Panc1 (cell line): ENCODE results near the gene MYO18B. TPM values are rescaled to one million over a fixed set of nuclear protein-coding genes. Genes with fewer than 3 reads are reported as not detected.

ENCODE experiments used
- ATAC-seq: fragments of 200-7000 bp; cut with Tn5 transposase; 2 replicates; pipeline ENCODE4 v1.9.1; 2020; ENCODE audit warnings: mild to moderate bottlenecking, moderate library complexity
- BruUV-seq: library from RNA; stranded (reverse); fragments of 400-500 nt; replicated peaks from 2 replicates; lab custom pipeline; 2021; lab: Mats Ljungman, UMichigan
- CTCF ChIA-PET: fragments of 300-600 bp; sonication (Branson Sonifier 250); formaldehyde crosslinking; loops from one replicate; lab custom pipeline; 2022; ENCODE audit warnings: antibody characterized with exemption; lab: Charles Lee
- POLR2A ChIA-PET: fragments of 300-600 bp; sonication (Branson Sonifier 250); formaldehyde crosslinking; loops from one replicate; lab custom pipeline; 2022; ENCODE audit warnings: antibody characterized with exemption; lab: Charles Lee
- DNase-seq: peaks from one replicate; pipeline ENCODE4 v3.0.0-alpha.2; 2010; ENCODE audit warnings: low read depth, low spot score
- H3K27ac ChIP-seq: 2 replicates; pipeline ENCODE4 v1.5.1; 2011; ENCODE audit warnings: mild to moderate bottlenecking, low read length, inconsistent platforms
- H3K27me3 ChIP-seq: fragments of 200-500 bp; sonication (Bioruptor generic); 2 replicates; pipeline ENCODE4 v1.6.0; 2014; ENCODE audit warnings: low read length, inconsistent platforms; ENCODE audit not compliant: control insufficient read depth, insufficient read depth
- H3K36me3 ChIP-seq: fragments of 200-500 bp; sonication (Bioruptor generic); 2 replicates; pipeline ENCODE4 v1.5.1; 2014; ENCODE audit warnings: inconsistent platforms, mild to moderate bottlenecking, low read length, moderate library complexity; ENCODE audit not compliant: control insufficient read depth, insufficient read depth
- H3K4me1 ChIP-seq: 2 replicates; pipeline ENCODE4 v1.5.1; 2011; ENCODE audit warnings: inconsistent platforms, mild to moderate bottlenecking, low read length, moderate library complexity; ENCODE audit not compliant: control insufficient read depth, insufficient read depth
- H3K4me3 ChIP-seq, 2 experiments: 2 replicates each; pipeline ENCODE4 v1.5.1; 2011 to 2012; ENCODE audit warnings: low read depth in 2 of 2, low read length in 2 of 2, mild to moderate bottlenecking in 2 of 2, inconsistent platforms in 1 of 2, moderate library complexity in 1 of 2
- H3K9me3 ChIP-seq: fragments of 200-500 bp; sonication (Bioruptor generic); 2 replicates; pipeline ENCODE4 v1.5.1; 2014; ENCODE audit warnings: low read depth, mild to moderate bottlenecking, inconsistent platforms, low read length, moderate library complexity; ENCODE audit not compliant: control insufficient read depth, insufficient read depth
- CTCF ChIP-seq: fragments of 450-650 bp; IDR thresholded peaks from 2 replicates; pipeline ENCODE4 v1.5.1; 2017; ENCODE audit warnings: mild to moderate bottlenecking
- POLR2AphosphoS5 ChIP-seq: IDR thresholded peaks from 2 replicates; pipeline ENCODE4 v1.6.1; 2012; ENCODE audit warnings: mild to moderate bottlenecking, low read depth, low read length, moderate library complexity
- REST ChIP-seq, 2 experiments: IDR thresholded peaks; 2 replicates each; pipeline ENCODE4 v1.6.1; 2011 to 2012; ENCODE audit warnings: low read depth in 2 of 2, control low read depth in 1 of 2, low read length in 1 of 2, mild to moderate bottlenecking in 1 of 2, moderate library complexity in 1 of 2; ENCODE audit not compliant: insufficient read depth in 1 of 2
- SIN3A ChIP-seq: IDR thresholded peaks from 2 replicates; pipeline ENCODE4 v1.6.1; 2012; ENCODE audit warnings: low read depth, mild to moderate bottlenecking, low read length, moderate library complexity, borderline replicate concordance; ENCODE audit not compliant: insufficient read depth
- TCF7L2 ChIP-seq: IDR thresholded peaks from 2 replicates; pipeline ENCODE4 v1.6.1; 2011; ENCODE audit warnings: mild to moderate bottlenecking, low read depth, low read length, inconsistent platforms
- in situ Hi-C: cut with HindIII; loops from 2 replicates; pipeline ENCODE4 v1.10.0; 2016; ENCODE audit warnings: low sequenced_read_pairs, low pct_unique_long_range_greater_than_20kb
- intact Hi-C: fragments of 100-400 bp; cut with micrococcal nuclease; formaldehyde crosslinking; loops from one replicate; pipeline ENCODE4 v1.10.0; 2022; ENCODE audit not compliant: unreplicated experiment
- total RNA-seq: library from RNA; stranded (reverse); gene quantifications from one replicate; pipeline ENCODE4 v1.2.1, GENCODE V29; 2021; ENCODE audit not compliant: unreplicated experiment

Gene MYO18B
- total RNA-seq, 1 experiment from 2014 or later, result not detected

- Histone ChIP-seq H3K36me3 (no peaks in the 10 kb centered on the region), H3K4me1 (no peaks in the 10 kb centered on the region), H3K27me3 (peaks cover 9% of the 10 kb centered on the region; the same call in 1 of the 2 replicates), H3K4me3 (no peak overlapping the region), H3K9me3 (no peaks in the 10 kb centered on the region), H3K27ac (no peak overlapping the region)
- no peak for ATAC-seq
- no TSS peak for BruUV-seq
- TF ChIP-seq TCF7L2 (no peak), SIN3A (no peak), POLR2AphosphoS5 (no peak), CTCF (no peak), REST (IDR thresholded peaks at IDR 0.05; ENCODE audit: insufficient read depth in 1 of 2, low read depth in 2 of 2, low read length in 1 of 2) (no peak)
- ChIA-PET CTCF (no interaction called here), POLR2A (no interaction called here)
- in situ Hi-C loops, result no loop called here
- intact Hi-C loops, result no loop called here
- no peak for DNase-seq
Observed at GRCh38 chr22:26050079-26050478, 308.1 kb downstream of the MYO18B start.

- Histone ChIP-seq H3K36me3 (no peaks in the 10 kb centered on the region), H3K4me3 (no peak overlapping the region), H3K9me3 (no peaks in the 10 kb centered on the region), H3K27ac (no peak overlapping the region), H3K27me3 (peaks cover 9% of the 10 kb centered on the region; the same call in 1 of the 2 replicates), H3K4me1 (no peaks in the 10 kb centered on the region)
- in situ Hi-C loops, result no loop called here
- POLR2A ChIA-PET, result no interaction called here
- CTCF ChIA-PET, result no interaction called here
- no peak for TF ChIP-seq CTCF
- TF ChIP-seq POLR2AphosphoS5, result no peak
- TF ChIP-seq TCF7L2, result no peak
- TF ChIP-seq SIN3A, result no peak
- TF ChIP-seq REST (IDR thresholded peaks at IDR 0.05; ENCODE audit: insufficient read depth in 1 of 2, low read depth in 2 of 2, low read length in 1 of 2), result no peak
- DNase-seq (no peak), ATAC-seq (no peak)
- intact Hi-C loops, result no loop called here
- BruUV-seq, result no TSS peak
Observed at GRCh38 chr22:26053737-26054316, 311.8 kb downstream of the MYO18B start.
